ENCODE data around the gene VSNL1. TPM values are rescaled to one million over a fixed set of nuclear protein-coding genes. Genes with fewer than 3 reads are reported as not detected.

VSNL1 gene
- total RNA-seq, 1 experiment from 2014 or later: 9.9 TPM

DNA sequence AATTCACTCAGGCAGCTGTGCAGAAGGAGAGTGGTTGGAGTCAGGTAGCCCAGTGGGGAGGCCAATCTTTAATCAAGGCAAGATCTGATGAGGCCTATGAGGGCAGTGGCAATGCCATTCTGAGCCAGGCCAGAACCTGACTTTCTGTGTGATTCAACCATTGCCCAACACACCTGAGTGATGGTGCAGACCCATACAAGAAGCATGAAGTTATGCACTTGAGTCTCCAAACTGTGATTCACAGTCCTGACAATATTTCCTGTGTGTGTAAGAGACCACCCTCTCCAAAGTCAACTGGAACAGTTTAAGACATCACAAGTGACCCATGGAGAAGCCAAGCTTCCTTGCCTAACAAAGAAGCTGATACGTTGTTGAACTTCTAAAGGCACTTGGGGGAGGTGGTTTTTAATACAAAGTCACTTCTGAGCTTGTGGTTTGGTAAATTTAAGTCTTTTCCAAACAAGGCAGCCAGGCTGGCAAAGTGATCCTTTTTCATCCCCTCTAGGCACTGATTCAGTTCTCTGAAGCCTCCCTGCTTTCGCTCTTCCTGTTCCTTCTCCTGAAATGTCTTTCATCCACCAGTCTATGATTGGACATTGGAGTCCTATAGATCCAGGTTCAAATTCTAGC is 49.0 kb downstream of the VSNL1 start:
- Mint-ChIP-seq H3K27me3 (ENCODE audit: low read depth) (no peaks in the 10 kb centered on the region), H3K27ac (peak overlapping the region in 1 of 3 experiments; percentile 0; a peak in 2 of 7 replicates), H3K36me3 (ENCODE audit: insufficient read depth in 1 of 3, low read depth in 3 of 3) (peaks cover 0 to 7% (median 0%) of the 10 kb centered on the region in 3 experiments; a peak in 1 of 7 replicates), H3K4me3 (no peak overlapping the region), H3K9me3 (no peaks in the 10 kb centered on the region), H3K4me1 (peaks cover 42 to 47% of the 10 kb centered on the region in 2 experiments)
- no peak overlapping the region for H2AK5ac ChIP-seq (ENCODE audit: insufficient read length, low read length)
- H4K8ac ChIP-seq (replicated peaks; ENCODE audit: insufficient read length, low read depth, low read length): no peak overlapping the region
- H3K9ac ChIP-seq (ENCODE audit: extremely low read depth, insufficient read length, low read length): no peak overlapping the region
- H4K91ac ChIP-seq (ENCODE audit: insufficient read length, low read depth, low read length): no peak overlapping the region
- peaks cover 23% of the 10 kb centered on the region; the same call in 1 of the 2 replicates for H3K4me1 ChIP-seq (ENCODE audit: insufficient read depth, low read length)
- H3K27ac ChIP-seq (ENCODE audit: insufficient read length, low read depth, low read length): no peak overlapping the region
- H3T11ph ChIP-seq (ENCODE audit: low read length): no peak overlapping the region
- no peak overlapping the region for H2BK12ac ChIP-seq (ENCODE audit: insufficient read length, low read depth, low read length)
- H3K4ac ChIP-seq (ENCODE audit: low read depth, low read length): no peak overlapping the region
- H3K4me2 ChIP-seq (ENCODE audit: insufficient read depth, insufficient read length, low read length): no peak overlapping the region
- H3K56ac ChIP-seq (ENCODE audit: insufficient read length, low read depth, low read length): no peak overlapping the region
- no peak overlapping the region for H3K14ac ChIP-seq (ENCODE audit: insufficient read depth, low read length)
- H3K79me1 ChIP-seq (ENCODE audit: insufficient read depth, low read depth, low read length, poor library complexity, severe bottlenecking): no peaks in the 10 kb centered on the region
- no peak overlapping the region for H3K18ac ChIP-seq (ENCODE audit: insufficient read length, low read depth, low read length)
- no peak for DNase-seq
- H3K23me2 ChIP-seq (ENCODE audit: insufficient read length, low read depth, low read length, poor library complexity, severe bottlenecking): no peaks in the 10 kb centered on the region
- H4K5ac ChIP-seq (ENCODE audit: insufficient read length, low read depth, low read length): no peak overlapping the region
- H2BK20ac ChIP-seq (ENCODE audit: low read depth, low read length, poor library complexity, severe bottlenecking): no peak overlapping the region
- no peak for TF ChIP-seq CTCF (conservative IDR thresholded peaks at IDR 0.05)
- no peak overlapping the region for H2BK120ac ChIP-seq (ENCODE audit: low read depth, low read length, poor library complexity, severe bottlenecking)
- H4K20me1 ChIP-seq (ENCODE audit: control insufficient read depth, insufficient read depth, insufficient read length): no peaks in the 10 kb centered on the region
- H3K9me3 ChIP-seq (ENCODE audit: control insufficient read depth, low read depth, low read length): no peaks in the 10 kb centered on the region
- H2BK5ac ChIP-seq (ENCODE audit: insufficient read length, low read length): no peak overlapping the region
- WGBS (ENCODE audit: extremely low coverage, insufficient read length, low lambda C conversion rate): no CpG with 5 or more reads among the region's 2 CpGs
- H3K23ac ChIP-seq (ENCODE audit: insufficient read length, low read depth, low read length): no peak overlapping the region
- H3K79me2 ChIP-seq (ENCODE audit: insufficient read depth, low read length): peaks cover 6% of the 10 kb centered on the region; the same call in 1 of the 2 replicates
- H2AFZ ChIP-seq (ENCODE audit: low read length): no peak overlapping the region
- no peak overlapping the region for H2BK15ac ChIP-seq (ENCODE audit: low read depth, low read length)
- no peaks in the 10 kb centered on the region for H3K27me3 ChIP-seq (ENCODE audit: insufficient read depth, low read length)
